Measurements from ENCODE around the gene EOGT. TPM values are rescaled to one million over a fixed set of nuclear protein-coding genes. Genes with fewer than 3 reads are reported as not detected.

EOGT gene
- total RNA-seq, 4 donors from 2014 or later = 11.4 to 38.0 (median 17.8) TPM

DNA sequence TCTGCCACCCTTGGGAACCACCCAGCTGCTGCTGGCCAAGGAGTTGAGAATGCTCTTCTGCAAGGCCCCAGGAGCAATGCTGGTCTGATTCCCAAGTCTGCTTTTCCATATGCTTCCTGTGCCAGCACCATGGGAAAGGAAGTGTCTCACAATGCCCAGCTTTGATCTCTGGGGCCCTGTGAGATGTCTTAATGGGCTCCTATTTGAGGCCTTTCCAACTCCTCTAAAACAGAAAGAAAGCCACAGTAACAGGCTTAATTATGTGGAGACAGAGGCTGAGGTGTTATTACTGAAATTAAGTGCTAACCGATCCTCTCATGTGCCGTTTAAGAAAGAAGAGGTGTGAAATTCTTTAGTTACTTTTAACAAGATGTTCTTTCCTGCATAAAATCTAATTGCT, 4.5 kb downstream of the EOGT start:
- H3K27ac ChIP-seq = no peak overlapping the region
- no peak for TF ChIP-seq POLR2A (IDR thresholded peaks at IDR 0.05)
- TF ChIP-seq, protein P1, sequence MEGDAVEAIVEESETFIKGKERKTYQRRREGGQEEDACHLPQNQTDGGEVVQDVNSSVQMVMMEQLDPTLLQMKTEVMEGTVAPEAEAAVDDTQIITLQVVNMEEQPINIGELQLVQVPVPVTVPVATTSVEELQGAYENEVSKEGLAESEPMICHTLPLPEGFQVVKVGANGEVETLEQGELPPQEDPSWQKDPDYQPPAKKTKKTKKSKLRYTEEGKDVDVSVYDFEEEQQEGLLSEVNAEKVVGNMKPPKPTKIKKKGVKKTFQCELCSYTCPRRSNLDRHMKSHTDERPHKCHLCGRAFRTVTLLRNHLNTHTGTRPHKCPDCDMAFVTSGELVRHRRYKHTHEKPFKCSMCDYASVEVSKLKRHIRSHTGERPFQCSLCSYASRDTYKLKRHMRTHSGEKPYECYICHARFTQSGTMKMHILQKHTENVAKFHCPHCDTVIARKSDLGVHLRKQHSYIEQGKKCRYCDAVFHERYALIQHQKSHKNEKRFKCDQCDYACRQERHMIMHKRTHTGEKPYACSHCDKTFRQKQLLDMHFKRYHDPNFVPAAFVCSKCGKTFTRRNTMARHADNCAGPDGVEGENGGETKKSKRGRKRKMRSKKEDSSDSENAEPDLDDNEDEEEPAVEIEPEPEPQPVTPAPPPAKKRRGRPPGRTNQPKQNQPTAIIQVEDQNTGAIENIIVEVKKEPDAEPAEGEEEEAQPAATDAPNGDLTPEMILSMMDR (IDR thresholded peaks at IDR 0.05) = no peak
- peaks cover 0 to 46% (median 0%) of the 10 kb centered on the region in 3 donors for H3K36me3 ChIP-seq
- H3K4me3 ChIP-seq = no peak overlapping the region
- no peaks in the 10 kb centered on the region for H3K27me3 ChIP-seq
- peaks cover 0 to 1% (median 0%) of the 10 kb centered on the region in 4 donors for H3K4me1 ChIP-seq
- no peak for DNase-seq
- no peaks in the 10 kb centered on the region for H3K9me3 ChIP-seq

DNA sequence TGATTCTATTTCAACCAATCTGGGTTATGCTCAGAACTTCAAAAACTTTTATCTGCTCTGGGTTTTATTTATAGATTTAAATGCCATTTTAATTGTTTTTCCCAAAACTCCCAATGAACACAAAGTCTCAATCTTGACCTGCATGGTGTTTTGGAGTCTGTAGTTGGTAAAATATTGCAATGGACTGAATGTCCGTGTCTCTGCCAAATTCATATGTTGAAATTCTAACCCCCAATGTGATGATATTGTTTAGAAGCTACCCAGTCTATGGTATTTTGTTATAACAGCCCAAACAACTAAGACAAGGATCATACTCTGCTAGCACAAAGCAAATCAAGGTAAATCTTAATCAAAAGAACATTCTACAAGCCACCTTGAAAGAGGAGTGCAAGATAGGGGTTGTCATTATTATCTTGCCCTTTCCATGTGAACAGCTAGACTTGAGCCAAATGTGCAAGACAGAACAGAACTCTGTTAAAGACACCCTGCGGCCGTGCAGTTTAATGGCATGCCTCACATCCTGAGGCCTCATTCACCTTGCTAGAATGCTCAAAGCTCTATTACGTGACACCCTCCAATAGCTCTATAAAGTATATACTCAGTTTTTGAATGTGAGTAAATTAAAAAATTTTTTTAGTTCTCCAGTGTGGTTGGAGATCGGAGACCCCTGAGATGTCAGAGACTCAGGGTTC, 7.5 kb downstream of the EOGT start:
- no peak overlapping the region for H3K27ac ChIP-seq
- H3K9me3 ChIP-seq = no peaks in the 10 kb centered on the region
- H3K36me3 ChIP-seq = peaks cover 0 to 75% (median 0%) of the 10 kb centered on the region in 3 donors

DNA sequence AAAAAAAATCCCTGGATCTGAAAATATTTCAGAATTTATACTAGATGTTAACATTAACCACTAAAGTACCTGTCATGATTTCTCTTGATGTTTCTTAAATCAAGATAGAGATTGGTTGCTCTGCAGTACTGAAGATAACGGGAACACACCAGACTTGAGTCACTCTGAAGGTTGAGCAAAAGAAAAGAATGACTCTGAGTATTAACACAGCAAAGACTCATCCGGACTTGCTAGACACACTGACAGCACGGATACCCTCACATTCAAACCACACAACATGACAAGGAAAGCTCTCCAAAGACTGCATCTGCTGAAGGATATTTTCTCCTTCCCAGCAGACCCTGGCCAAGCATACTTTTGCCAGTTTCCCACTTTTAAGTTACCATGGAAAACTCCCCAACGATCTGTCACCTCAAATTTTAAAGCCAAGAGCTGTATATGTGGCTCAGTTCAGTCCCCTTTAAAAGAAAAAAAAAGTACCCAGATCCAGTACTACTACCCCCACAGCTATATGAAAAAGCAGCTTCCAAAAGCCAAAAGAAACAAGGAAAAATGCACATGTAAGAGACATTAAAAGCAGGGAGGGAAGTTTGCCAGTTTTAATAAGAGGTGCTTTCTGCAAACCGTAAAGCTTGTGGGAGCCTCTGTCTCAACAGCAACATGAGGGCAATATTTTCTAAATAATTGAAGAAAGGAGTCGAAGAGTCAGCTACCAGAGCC, 8.3 kb downstream of the EOGT start:
- H3K36me3 ChIP-seq = peaks cover 0 to 80% (median 0%) of the 10 kb centered on the region in 3 donors
- no peak for DNase-seq
- H3K27me3 ChIP-seq = no peaks in the 10 kb centered on the region
- TF ChIP-seq, protein P1 (IDR thresholded peaks at IDR 0.05) = no peak
- TF ChIP-seq POLR2A (IDR thresholded peaks at IDR 0.05) = no peak
- no peaks in the 10 kb centered on the region for H3K4me1 ChIP-seq
- H3K27ac ChIP-seq = no peak overlapping the region
- no peak overlapping the region for H3K4me3 ChIP-seq
- no peaks in the 10 kb centered on the region for H3K9me3 ChIP-seq

More for the DNA sequence above, 7.5 kb downstream of the EOGT start:
- Histone ChIP-seq H3K27me3 (no peaks in the 10 kb centered on the region), H3K4me1 (no peaks in the 10 kb centered on the region), H3K4me3 (no peak overlapping the region)
- no peak for DNase-seq
- no peak for TF ChIP-seq POLR2A (IDR thresholded peaks at IDR 0.05)
- TF ChIP-seq, protein P1 (IDR thresholded peaks at IDR 0.05) = no peak

DNA sequence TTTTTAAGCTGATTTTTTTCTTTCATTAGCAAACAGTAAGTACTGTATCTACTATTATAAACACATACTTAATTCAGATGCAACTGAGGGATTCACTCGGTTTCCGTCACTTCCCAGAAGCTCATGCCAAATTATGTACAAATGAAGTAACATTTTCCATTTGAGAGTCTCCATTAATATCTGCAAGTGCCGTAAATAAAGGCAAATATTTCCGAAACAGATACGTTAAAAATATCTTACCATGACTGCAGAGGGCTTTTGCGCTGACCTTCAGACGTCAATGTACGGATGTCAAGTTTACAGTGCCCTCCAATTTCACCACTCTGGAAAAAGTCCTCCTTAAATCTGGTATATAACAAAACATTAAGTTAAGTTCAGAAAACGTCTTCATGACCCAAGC, 9.3 kb downstream of the EOGT start:
- H3K27ac ChIP-seq = no peak overlapping the region
- peaks cover 0 to 85% (median 0%) of the 10 kb centered on the region in 3 donors for H3K36me3 ChIP-seq
- no peak for DNase-seq
- H3K4me3 ChIP-seq = no peak overlapping the region
- no peaks in the 10 kb centered on the region for H3K27me3 ChIP-seq
- H3K9me3 ChIP-seq = no peaks in the 10 kb centered on the region
- TF ChIP-seq, protein P1 (IDR thresholded peaks at IDR 0.05) = no peak
- no peak for TF ChIP-seq POLR2A (IDR thresholded peaks at IDR 0.05)
- no peaks in the 10 kb centered on the region for H3K4me1 ChIP-seq

DNA sequence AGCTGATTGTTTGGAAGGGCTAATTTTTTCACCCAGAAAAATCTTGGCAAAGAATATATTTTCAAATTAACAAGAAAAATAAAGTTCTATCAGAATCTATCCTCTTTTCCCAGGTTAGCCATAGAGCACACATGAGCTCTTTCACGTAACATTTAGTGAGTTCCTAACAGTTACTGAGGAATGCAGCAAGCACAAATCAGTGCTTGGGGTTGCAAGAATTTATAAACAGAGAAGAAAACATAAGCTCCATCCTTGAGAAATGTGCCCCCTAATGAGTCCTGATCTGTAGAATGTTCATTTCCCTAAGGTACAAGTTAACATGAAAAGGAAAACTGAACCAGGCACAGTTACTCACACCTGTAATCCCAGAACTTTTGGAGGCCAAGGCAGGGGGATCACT, 13.9 kb downstream of the EOGT start:
- no peaks in the 10 kb centered on the region for H3K4me1 ChIP-seq
- no peak for DNase-seq
- H3K27ac ChIP-seq = no peak overlapping the region
- no peaks in the 10 kb centered on the region for H3K27me3 ChIP-seq
- TF ChIP-seq, protein P1 (IDR thresholded peaks at IDR 0.05) = no peak
- no peak for TF ChIP-seq POLR2A (IDR thresholded peaks at IDR 0.05)
- H3K36me3 ChIP-seq = peaks cover 0 to 76% (median 0%) of the 10 kb centered on the region in 3 donors
- H3K4me3 ChIP-seq = no peak overlapping the region
- H3K9me3 ChIP-seq = no peaks in the 10 kb centered on the region

All from Peyer's patch (tissue), 4 donors.